Gastroesophageal sphincter (tissue), 3 donors: ENCODE results near the gene SRGN.

Experiments
- POLR2A ChIP-seq, 2 donors: fragments of 450-650 bp; IDR thresholded peaks; one replicate each; pipeline ENCODE4 v1.6.1; 2017; ENCODE audit warnings: antibody characterized with exemption in 2 of 2, mild to moderate bottlenecking in 2 of 2, moderate library complexity in 1 of 2
- POLR2AphosphoS5 ChIP-seq: sonication (generic); formaldehyde crosslinking; IDR thresholded peaks from one replicate; pipeline ENCODE4 v1.6.1; 2017; ENCODE audit warnings: antibody characterized with exemption
- TF ChIP-seq, protein P1 (sequence below), 4 experiments: fragments of 200-600 bp in 2 of 4; fragments of 450-650 bp in 2 of 4; sonication (generic) in 1 of 4; IDR thresholded peaks; one replicate each; pipeline ENCODE4 v1.5.1; 2017 to 2019; ENCODE audit warnings: antibody characterized with exemption in 4 of 4, mild to moderate bottlenecking in 2 of 4, moderate library complexity in 2 of 4

DNA sequence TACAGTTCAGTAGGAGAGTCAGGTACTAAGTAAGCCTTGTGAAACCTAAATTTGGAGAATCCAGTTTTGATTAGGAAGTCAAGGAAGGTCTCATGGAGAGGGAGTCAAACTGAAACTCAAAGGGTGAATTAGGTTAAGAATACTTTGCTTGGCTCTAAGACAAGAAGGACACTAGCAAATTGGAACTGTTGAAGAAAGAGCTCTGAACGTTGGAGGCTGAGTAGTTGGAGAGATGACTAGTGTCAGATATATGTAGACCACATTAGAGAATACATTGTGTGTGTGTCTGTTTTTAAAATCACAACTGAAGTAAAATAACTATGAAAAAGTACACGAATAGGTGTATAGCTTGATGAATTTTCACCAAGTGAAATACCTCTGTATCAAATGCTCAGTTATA lies 42.3 kb downstream of the SRGN start:
- TF ChIP-seq, protein P1, sequence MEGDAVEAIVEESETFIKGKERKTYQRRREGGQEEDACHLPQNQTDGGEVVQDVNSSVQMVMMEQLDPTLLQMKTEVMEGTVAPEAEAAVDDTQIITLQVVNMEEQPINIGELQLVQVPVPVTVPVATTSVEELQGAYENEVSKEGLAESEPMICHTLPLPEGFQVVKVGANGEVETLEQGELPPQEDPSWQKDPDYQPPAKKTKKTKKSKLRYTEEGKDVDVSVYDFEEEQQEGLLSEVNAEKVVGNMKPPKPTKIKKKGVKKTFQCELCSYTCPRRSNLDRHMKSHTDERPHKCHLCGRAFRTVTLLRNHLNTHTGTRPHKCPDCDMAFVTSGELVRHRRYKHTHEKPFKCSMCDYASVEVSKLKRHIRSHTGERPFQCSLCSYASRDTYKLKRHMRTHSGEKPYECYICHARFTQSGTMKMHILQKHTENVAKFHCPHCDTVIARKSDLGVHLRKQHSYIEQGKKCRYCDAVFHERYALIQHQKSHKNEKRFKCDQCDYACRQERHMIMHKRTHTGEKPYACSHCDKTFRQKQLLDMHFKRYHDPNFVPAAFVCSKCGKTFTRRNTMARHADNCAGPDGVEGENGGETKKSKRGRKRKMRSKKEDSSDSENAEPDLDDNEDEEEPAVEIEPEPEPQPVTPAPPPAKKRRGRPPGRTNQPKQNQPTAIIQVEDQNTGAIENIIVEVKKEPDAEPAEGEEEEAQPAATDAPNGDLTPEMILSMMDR (IDR thresholded peaks at IDR 0.05): no peak
- TF ChIP-seq POLR2A (IDR thresholded peaks at IDR 0.05) (no peak), POLR2AphosphoS5 (no peak)
